ENCODE data around the gene GP5.

GRCh38 chr3:194399166-194399565, at the start of gene GP5:
- TF ChIP-seq POLR2AphosphoS5 (IDR thresholded peaks at IDR 0.05; ENCODE audit: insufficient read depth in 1 of 2, low read depth in 1 of 2) (no peak), CTCF (IDR thresholded peaks at IDR 0.05) (no peak)
